Mesangial cell (primary cell): Measurements from ENCODE around the gene DNTT. TPM values are rescaled to one million over a fixed set of nuclear protein-coding genes. Genes with fewer than 3 reads are reported as not detected.

ENCODE experiments used
- total RNA-seq: library from RNA; depleted of rRNA; stranded (reverse); fragments of >200 nt; gene quantifications from 2 replicates; pipeline ENCODE4 v1.2.3, GENCODE V29; 2015

DNTT gene
- total RNA-seq, result not detected in 2 replicates

GRCh38 chr10:96304230-96304629, at the start of gene DNTT:
TSS of gene DNTT (plus strand) at chr10:96304434. CDS start at chr10:96304498, 64 bp downstream.

GRCh38 chr10:96271016-96271815, 33.0 kb upstream of the DNTT start, which contains the start of gene BLNK:
TSS of gene BLNK (minus strand) at chr10:96271569. CDS start at chr10:96271398, 171 bp downstream.

GRCh38 chr10:96358851-96359540, 54.8 kb downstream of the DNTT start, which contains the start of gene OPALIN:
TSS of gene OPALIN (minus strand) at chr10:96359002. CDS start at chr10:96358896, 106 bp downstream.

Other genes starting within 250 kb of the DNTT start
- gene ZNF518A, start 174.1 kb upstream of the DNTT start, total RNA-seq, result 6.0 and 7.0 TPM in 2 replicates
- not detected in 2 replicates for gene BLNK, start 32.9 kb upstream of the DNTT start, total RNA-seq
- gene OPALIN, start 54.6 kb downstream of the DNTT start, total RNA-seq, result not detected in 2 replicates
- gene TLL2, start 209.5 kb downstream of the DNTT start, total RNA-seq, result 3.7 and 5.7 TPM in 2 replicates